H7 (cell line): Measurements from ENCODE around the gene F13B. TPM values are rescaled to one million over a fixed set of nuclear protein-coding genes. Genes with fewer than 3 reads are reported as not detected.
"Not testable (repeated sequence)": the region's sequence is repeated elsewhere in the genome, so short reads cannot be mapped to it uniquely, and the experiment has no call there.

ENCODE experiments used
- DNase-seq: peaks from one replicate; pipeline ENCODE4 v3.0.0; 2012
- H3K27me3 ChIP-seq: 2 replicates; pipeline ENCODE4 v1.6.0; 2011; ENCODE audit warnings: mild to moderate bottlenecking, low read length; ENCODE audit not compliant: control insufficient read depth, insufficient read depth
- H3K36me3 ChIP-seq: replicated peaks from 2 replicates; pipeline ENCODE4 v1.5.1; 2011; ENCODE audit warnings: low read length; ENCODE audit not compliant: control insufficient read depth, insufficient read depth
- H3K4me3 ChIP-seq: 2 replicates; pipeline ENCODE4 v1.5.1; 2011; ENCODE audit warnings: low read depth, mild to moderate bottlenecking, control low read depth, low read length, moderate library complexity; ENCODE audit not compliant: insufficient read depth
- total RNA-seq: library from RNA; depleted of rRNA; stranded (reverse); fragments of >200 nt; shearing (Covaris generic); gene quantifications from 2 replicates; pipeline ENCODE4 v1.2.3, GENCODE V29; 2014; rRNA removed

The F13B gene
- total RNA-seq, 1 experiment from 2014 or later: not detected

GRCh38 chr1:197024460-197024859 lies 42.6 kb downstream of the F13B start:
- Histone ChIP-seq H3K27me3 (no peaks in the 10 kb centered on the region), H3K36me3 (no peaks in the 10 kb centered on the region), H3K4me3 (no peak overlapping the region)
- no peak for DNase-seq

GRCh38 chr1:197021716-197022115 lies 45.3 kb downstream of the F13B start:
- Histone ChIP-seq H3K27me3 (no peaks in the 10 kb centered on the region), H3K36me3 (no peaks in the 10 kb centered on the region), H3K4me3 (no peak overlapping the region)
- no peak for DNase-seq

- H3K4me3 ChIP-seq: no peak overlapping the region
- no peaks in the 10 kb centered on the region for H3K36me3 ChIP-seq
- H3K27me3 ChIP-seq: no peaks in the 10 kb centered on the region
- no peak for DNase-seq
These were observed 49.4 kb downstream of the F13B start for GRCh38 chr1:197017558-197018146.

- Histone ChIP-seq H3K4me3 (no peak overlapping the region), H3K27me3 (no peaks in the 10 kb centered on the region), H3K36me3 (no peaks in the 10 kb centered on the region)
- no peak for DNase-seq
These were observed 50.3 kb downstream of the F13B start for GRCh38 chr1:197016751-197017150.

- no peak for DNase-seq
- Histone ChIP-seq H3K4me3 (no peak overlapping the region), H3K36me3 (no peaks in the 10 kb centered on the region), H3K27me3 (no peaks in the 10 kb centered on the region)
These were observed 53.8 kb downstream of the F13B start for GRCh38 chr1:197013234-197013633.

- H3K4me3 ChIP-seq: no peak overlapping the region
- no peaks in the 10 kb centered on the region for H3K27me3 ChIP-seq
- DNase-seq: no peak
- H3K36me3 ChIP-seq: no peaks in the 10 kb centered on the region
These were observed 55.4 kb downstream of the F13B start for GRCh38 chr1:197011614-197012013.

GRCh38 chr1:197008861-197009260 lies 58.2 kb downstream of the F13B start:
- Histone ChIP-seq H3K27me3 (no peaks in the 10 kb centered on the region), H3K36me3 (no peaks in the 10 kb centered on the region), H3K4me3 (no peak overlapping the region)
- DNase-seq: no peak

- no peaks in the 10 kb centered on the region for H3K36me3 ChIP-seq
- DNase-seq: no peak
- H3K4me3 ChIP-seq: no peak overlapping the region
- no peaks in the 10 kb centered on the region for H3K27me3 ChIP-seq
These were observed 63.9 kb downstream of the F13B start for GRCh38 chr1:197003132-197003531.

- Histone ChIP-seq H3K36me3 (no peaks in the 10 kb centered on the region), H3K4me3 (no peak overlapping the region), H3K27me3 (no peaks in the 10 kb centered on the region)
- DNase-seq: no peak
These were observed 65.2 kb downstream of the F13B start for GRCh38 chr1:197001828-197002227.

- H3K4me3 ChIP-seq: no peak overlapping the region
- no peak for DNase-seq
- H3K27me3 ChIP-seq: no peaks in the 10 kb centered on the region
- no peaks in the 10 kb centered on the region for H3K36me3 ChIP-seq
These were observed 69.6 kb downstream of the F13B start for GRCh38 chr1:196997423-196997822.

- H3K36me3 ChIP-seq: no peaks in the 10 kb centered on the region
- no peak overlapping the region for H3K4me3 ChIP-seq
- no peaks in the 10 kb centered on the region for H3K27me3 ChIP-seq
- no peak for DNase-seq
These were observed 73.1 kb downstream of the F13B start for GRCh38 chr1:196993916-196994315.

GRCh38 chr1:196991919-196992651 lies 75.0 kb downstream of the F13B start:
- not testable (repeated sequence) for H3K4me3 ChIP-seq, H3K36me3 ChIP-seq, H3K27me3 ChIP-seq
- DNase-seq: peak; percentile 6

Other genes starting within 250 kb of the F13B start
- not detected in 2 replicates for gene CFHR1, start 247.5 kb downstream of the F13B start, total RNA-seq
- gene CFHR4, start 179.2 kb downstream of the F13B start, total RNA-seq: 0.30 TPM in 1 of 2 replicates, not detected in the other
- not detected in 2 replicates for gene CFHR2, start 123.5 kb downstream of the F13B start, total RNA-seq
- not detected in 2 replicates for gene CFHR5, start 89.7 kb downstream of the F13B start, total RNA-seq
- gene ASPM, start 79.4 kb upstream of the F13B start, total RNA-seq: 48.3 and 65.0 TPM in 2 replicates
- 7.3 and 10.8 TPM in 2 replicates for gene ZBTB41, start 134.0 kb upstream of the F13B start, total RNA-seq
- not detected in 2 replicates for gene CRB1, start 201.0 kb upstream of the F13B start, total RNA-seq